Measurements from ENCODE around the gene FGF12.

Gene FGF12

DNA sequence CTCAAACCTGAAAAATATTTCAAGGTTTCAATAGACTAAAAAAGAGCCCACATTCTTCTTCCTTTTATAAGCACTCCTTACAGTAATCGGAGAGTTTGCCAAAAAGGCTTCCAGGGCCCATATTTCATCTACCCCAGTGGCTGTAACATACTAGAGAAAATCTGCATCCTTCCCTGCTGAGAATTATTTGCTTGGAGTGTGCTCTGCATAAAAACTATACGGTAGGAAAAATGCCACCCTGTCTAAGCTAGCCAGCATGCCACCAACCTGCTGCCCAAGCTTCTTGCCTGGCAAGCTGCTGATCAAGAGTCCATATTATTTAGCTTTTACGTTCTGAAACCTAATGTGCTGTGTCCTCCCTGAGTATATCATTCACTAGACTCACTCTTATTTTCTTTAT lies 107.1 kb downstream of the FGF12 start:
- Histone ChIP-seq H4K20me1 (ENCODE audit: insufficient read depth, low read length) (no peaks in the 10 kb centered on the region), H3K4me2 (ENCODE audit: low read length) (no peak overlapping the region), H3K4me3 (ENCODE audit: low read length) (no peak overlapping the region), H2AFZ (ENCODE audit: low read depth, low read length) (no peak overlapping the region), H3K79me2 (ENCODE audit: low read length) (no peaks in the 10 kb centered on the region), H3K36me3 (replicated peaks; ENCODE audit: low read depth, low read length) (no peaks in the 10 kb centered on the region), H3K9me3 (ENCODE audit: insufficient read depth, low read length) (no peaks in the 10 kb centered on the region; the same call in 1 of the 2 replicates), H3K4me1 (ENCODE audit: low read length) (no peaks in the 10 kb centered on the region), H3K9ac (ENCODE audit: low read length) (no peak overlapping the region), H3K27ac (ENCODE audit: low read length) (no peak overlapping the region), H3K27me3 (ENCODE audit: low read depth, low read length) (no peaks in the 10 kb centered on the region)
- TF ChIP-seq EZH2phosphoT487 (IDR thresholded peaks at IDR 0.05; ENCODE audit: low read depth) (no peak), CTCF (IDR thresholded peaks at IDR 0.05; ENCODE audit: low read depth, low read length) (no peak)

DNA sequence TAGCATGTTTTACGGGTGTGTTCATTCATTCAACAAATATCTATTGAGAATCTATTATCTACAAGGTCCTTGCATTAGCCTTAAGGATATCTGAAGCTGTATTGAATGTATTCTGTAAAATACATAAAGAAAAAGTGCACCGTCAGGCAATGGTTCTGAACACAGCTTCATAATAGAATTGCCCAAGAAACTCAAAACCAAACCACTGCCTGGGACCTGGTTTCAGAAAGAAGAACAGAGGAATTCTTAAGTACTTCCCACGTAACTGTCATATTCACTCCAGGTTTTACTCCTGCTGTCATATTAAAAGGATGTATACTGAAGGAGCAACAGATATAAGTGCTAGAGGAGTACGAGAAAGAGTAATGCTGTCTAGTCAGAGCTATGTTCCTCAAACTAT lies 115.9 kb downstream of the FGF12 start:
- H3K4me2 ChIP-seq (ENCODE audit: low read length) = no peak overlapping the region
- no peaks in the 10 kb centered on the region for H4K20me1 ChIP-seq (ENCODE audit: insufficient read depth, low read length)
- TF ChIP-seq EZH2phosphoT487 (IDR thresholded peaks at IDR 0.05; ENCODE audit: low read depth) (no peak), CTCF (IDR thresholded peaks at IDR 0.05; ENCODE audit: low read depth, low read length) (no peak)
- no peak overlapping the region for H2AFZ ChIP-seq (ENCODE audit: low read depth, low read length)
- H3K9me3 ChIP-seq (ENCODE audit: insufficient read depth, low read length) = no peaks in the 10 kb centered on the region; the same call in 1 of the 2 replicates
- H3K27ac ChIP-seq (ENCODE audit: low read length) = no peak overlapping the region
- no peak overlapping the region for H3K4me3 ChIP-seq (ENCODE audit: low read length)
- no peaks in the 10 kb centered on the region for H3K27me3 ChIP-seq (ENCODE audit: low read depth, low read length)
- no peaks in the 10 kb centered on the region for H3K36me3 ChIP-seq (replicated peaks; ENCODE audit: low read depth, low read length)
- H3K9ac ChIP-seq (ENCODE audit: low read length) = no peak overlapping the region
- H3K4me1 ChIP-seq (ENCODE audit: low read length) = no peaks in the 10 kb centered on the region
- no peaks in the 10 kb centered on the region for H3K79me2 ChIP-seq (ENCODE audit: low read length)

DNA sequence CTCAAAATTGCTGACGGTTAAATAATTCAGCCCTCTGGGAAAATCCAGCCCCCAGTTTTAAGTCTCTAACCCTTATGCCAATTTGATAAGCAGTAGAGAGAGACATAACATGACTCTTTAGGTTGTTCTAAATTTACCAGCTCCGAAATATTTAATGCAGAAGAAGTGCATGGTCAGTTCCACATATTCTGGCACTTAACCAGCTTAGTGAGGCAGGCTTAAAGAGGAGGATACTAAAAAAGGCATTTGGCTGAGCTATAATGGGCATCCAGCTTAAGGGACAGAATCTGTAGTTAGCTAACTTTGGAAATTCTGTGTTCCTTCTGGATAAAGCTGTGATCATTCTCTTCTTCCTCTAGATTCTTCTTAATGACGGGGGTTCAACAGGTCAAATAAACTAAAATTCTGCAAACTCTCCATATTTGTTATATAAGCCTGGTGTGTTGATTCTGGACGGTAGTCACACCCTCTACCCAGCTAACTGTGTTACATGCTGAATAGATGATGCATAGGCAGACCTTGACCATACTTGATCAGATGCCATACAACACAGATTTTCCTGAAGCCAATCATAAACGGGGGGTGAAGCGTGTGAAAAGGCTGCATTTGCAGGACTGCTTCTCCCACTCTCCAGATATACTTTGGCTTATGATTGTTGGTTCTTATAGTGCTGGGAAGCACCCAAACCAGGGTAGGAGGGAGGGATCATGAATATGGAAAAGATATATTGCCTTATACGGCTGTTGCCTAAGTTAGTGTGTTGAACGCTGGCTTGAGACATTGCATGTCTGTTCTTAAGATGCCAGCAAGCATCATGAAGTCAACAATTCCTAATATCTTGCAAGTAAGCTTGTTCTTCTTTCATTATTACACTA lies 118.4 kb downstream of the FGF12 start:
- no peak overlapping the region for H3K27ac ChIP-seq (ENCODE audit: low read length)
- no peak overlapping the region for H3K9ac ChIP-seq (ENCODE audit: low read length)
- no peaks in the 10 kb centered on the region for H3K36me3 ChIP-seq (replicated peaks; ENCODE audit: low read depth, low read length)
- no peaks in the 10 kb centered on the region for H3K4me1 ChIP-seq (ENCODE audit: low read length)
- TF ChIP-seq CTCF (IDR thresholded peaks at IDR 0.05; ENCODE audit: low read depth, low read length) (no peak), EZH2phosphoT487 (IDR thresholded peaks at IDR 0.05; ENCODE audit: low read depth) (no peak)
- no peaks in the 10 kb centered on the region for H3K27me3 ChIP-seq (ENCODE audit: low read depth, low read length)
- H3K9me3 ChIP-seq (ENCODE audit: insufficient read depth, low read length) = no peaks in the 10 kb centered on the region
- H2AFZ ChIP-seq (ENCODE audit: low read depth, low read length) = no peak overlapping the region
- no peaks in the 10 kb centered on the region for H4K20me1 ChIP-seq (ENCODE audit: insufficient read depth, low read length)
- H3K4me3 ChIP-seq (ENCODE audit: low read length) = no peak overlapping the region
- H3K4me2 ChIP-seq (ENCODE audit: low read length) = no peak overlapping the region
- H3K79me2 ChIP-seq (ENCODE audit: low read length) = no peaks in the 10 kb centered on the region

GRCh38 chr3:192607798-192608197 lies 119.5 kb downstream of the FGF12 start:
- Histone ChIP-seq H3K9ac (ENCODE audit: low read length) (no peak overlapping the region), H3K4me2 (ENCODE audit: low read length) (no peak overlapping the region), H3K27me3 (ENCODE audit: low read depth, low read length) (no peaks in the 10 kb centered on the region), H4K20me1 (ENCODE audit: insufficient read depth, low read length) (no peaks in the 10 kb centered on the region), H3K9me3 (ENCODE audit: insufficient read depth, low read length) (no peaks in the 10 kb centered on the region), H3K79me2 (ENCODE audit: low read length) (no peaks in the 10 kb centered on the region), H2AFZ (ENCODE audit: low read depth, low read length) (no peak overlapping the region), H3K4me3 (ENCODE audit: low read length) (no peak overlapping the region), H3K27ac (ENCODE audit: low read length) (no peak overlapping the region), H3K4me1 (ENCODE audit: low read length) (no peaks in the 10 kb centered on the region), H3K36me3 (replicated peaks; ENCODE audit: low read depth, low read length) (no peaks in the 10 kb centered on the region)
- no peak for TF ChIP-seq EZH2phosphoT487 (IDR thresholded peaks at IDR 0.05; ENCODE audit: low read depth)
- TF ChIP-seq CTCF (IDR thresholded peaks at IDR 0.05; ENCODE audit: low read depth, low read length) = no peak

Data from OCI-LY3 (cell line).